ENCODE data around the gene ROR2. TPM values are rescaled to one million over a fixed set of nuclear protein-coding genes. Genes with fewer than 3 reads are reported as not detected.

ROR2 gene
- total and polyA plus RNA-seq, 4 donors: 0.13 to 0.84 (median 0.52) TPM

DNA sequence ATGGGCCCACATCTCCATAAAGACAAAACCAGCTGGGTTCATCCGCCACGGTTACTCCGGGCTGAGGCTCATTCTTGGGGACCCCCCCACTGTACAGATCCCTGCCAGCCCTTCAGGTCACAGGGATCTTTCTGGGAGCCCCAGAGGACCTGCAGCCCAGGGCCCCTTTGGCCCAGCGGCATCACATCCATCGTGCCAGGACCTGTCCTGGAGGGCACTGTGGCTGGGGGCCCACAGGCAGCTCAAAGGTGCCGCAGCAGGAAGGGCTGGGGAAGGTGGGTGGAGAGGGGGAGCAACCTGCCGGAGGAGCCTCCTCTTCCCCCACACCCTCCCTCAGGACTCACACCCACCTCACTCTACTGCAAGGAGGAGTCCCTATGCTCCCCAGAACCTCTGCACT, 252.8 kb downstream of the ROR2 start:
- H3K36me3 ChIP-seq (ENCODE audit: control insufficient read depth in 4 of 4, insufficient read depth in 3 of 4, low read depth in 1 of 4, low read length in 3 of 4): no peaks in the 10 kb centered on the region
- DNase-seq (ENCODE audit: low spot score): no peak
- no peak overlapping the region for H3K9ac ChIP-seq (ENCODE audit: low read depth in 1 of 2, low read length in 2 of 2)
- H3K9me3 ChIP-seq (ENCODE audit: control insufficient read depth in 4 of 4, low read length in 3 of 4): no peaks in the 10 kb centered on the region
- peaks cover 0 to 2% (median 0%) of the 10 kb centered on the region in 4 donors for H3K27me3 ChIP-seq (ENCODE audit: control insufficient read depth in 4 of 4, insufficient read depth in 4 of 4, low read length in 3 of 4)
- no peak overlapping the region for H3K27ac ChIP-seq (ENCODE audit: low read depth in 1 of 2, low read length in 2 of 2)
- TF ChIP-seq NR2F2 (IDR thresholded peaks at IDR 0.05) (no peak), FOXA1 (IDR thresholded peaks at IDR 0.05) (no peak), HNF4G (IDR thresholded peaks at IDR 0.05) (no peak), FOXA2 (IDR thresholded peaks at IDR 0.05) (no peak), RXRA (IDR thresholded peaks at IDR 0.05) (no peak), JUND (IDR thresholded peaks at IDR 0.05) (no peak), GABPA (IDR thresholded peaks at IDR 0.05 in 1 of 2, conservative IDR thresholded peaks at IDR 0.05 in 1 of 2) (no peak), EGR1 (IDR thresholded peaks at IDR 0.05; ENCODE audit: low read depth in 2 of 2) (no peak), TAF1 (conservative IDR thresholded peaks at IDR 0.05) (no peak), SP1 (IDR thresholded peaks at IDR 0.05) (no peak), YY1 (IDR thresholded peaks at IDR 0.05) (no peak), RAD21 (IDR thresholded peaks at IDR 0.05) (no peak), HNF4A (conservative IDR thresholded peaks at IDR 0.05) (no peak)
- TF ChIP-seq, protein P1, sequence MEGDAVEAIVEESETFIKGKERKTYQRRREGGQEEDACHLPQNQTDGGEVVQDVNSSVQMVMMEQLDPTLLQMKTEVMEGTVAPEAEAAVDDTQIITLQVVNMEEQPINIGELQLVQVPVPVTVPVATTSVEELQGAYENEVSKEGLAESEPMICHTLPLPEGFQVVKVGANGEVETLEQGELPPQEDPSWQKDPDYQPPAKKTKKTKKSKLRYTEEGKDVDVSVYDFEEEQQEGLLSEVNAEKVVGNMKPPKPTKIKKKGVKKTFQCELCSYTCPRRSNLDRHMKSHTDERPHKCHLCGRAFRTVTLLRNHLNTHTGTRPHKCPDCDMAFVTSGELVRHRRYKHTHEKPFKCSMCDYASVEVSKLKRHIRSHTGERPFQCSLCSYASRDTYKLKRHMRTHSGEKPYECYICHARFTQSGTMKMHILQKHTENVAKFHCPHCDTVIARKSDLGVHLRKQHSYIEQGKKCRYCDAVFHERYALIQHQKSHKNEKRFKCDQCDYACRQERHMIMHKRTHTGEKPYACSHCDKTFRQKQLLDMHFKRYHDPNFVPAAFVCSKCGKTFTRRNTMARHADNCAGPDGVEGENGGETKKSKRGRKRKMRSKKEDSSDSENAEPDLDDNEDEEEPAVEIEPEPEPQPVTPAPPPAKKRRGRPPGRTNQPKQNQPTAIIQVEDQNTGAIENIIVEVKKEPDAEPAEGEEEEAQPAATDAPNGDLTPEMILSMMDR (IDR thresholded peaks at IDR 0.05; ENCODE audit: low read depth, low read length, missing input control): no peak
- TF ChIP-seq, protein P2, sequence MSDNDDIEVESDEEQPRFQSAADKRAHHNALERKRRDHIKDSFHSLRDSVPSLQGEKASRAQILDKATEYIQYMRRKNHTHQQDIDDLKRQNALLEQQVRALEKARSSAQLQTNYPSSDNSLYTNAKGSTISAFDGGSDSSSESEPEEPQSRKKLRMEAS (IDR thresholded peaks at IDR 0.05): no peak
- TF ChIP-seq, protein P3, sequence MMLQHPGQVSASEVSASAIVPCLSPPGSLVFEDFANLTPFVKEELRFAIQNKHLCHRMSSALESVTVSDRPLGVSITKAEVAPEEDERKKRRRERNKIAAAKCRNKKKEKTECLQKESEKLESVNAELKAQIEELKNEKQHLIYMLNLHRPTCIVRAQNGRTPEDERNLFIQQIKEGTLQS (IDR thresholded peaks at IDR 0.05): no peak
- TF ChIP-seq, protein P4, sequence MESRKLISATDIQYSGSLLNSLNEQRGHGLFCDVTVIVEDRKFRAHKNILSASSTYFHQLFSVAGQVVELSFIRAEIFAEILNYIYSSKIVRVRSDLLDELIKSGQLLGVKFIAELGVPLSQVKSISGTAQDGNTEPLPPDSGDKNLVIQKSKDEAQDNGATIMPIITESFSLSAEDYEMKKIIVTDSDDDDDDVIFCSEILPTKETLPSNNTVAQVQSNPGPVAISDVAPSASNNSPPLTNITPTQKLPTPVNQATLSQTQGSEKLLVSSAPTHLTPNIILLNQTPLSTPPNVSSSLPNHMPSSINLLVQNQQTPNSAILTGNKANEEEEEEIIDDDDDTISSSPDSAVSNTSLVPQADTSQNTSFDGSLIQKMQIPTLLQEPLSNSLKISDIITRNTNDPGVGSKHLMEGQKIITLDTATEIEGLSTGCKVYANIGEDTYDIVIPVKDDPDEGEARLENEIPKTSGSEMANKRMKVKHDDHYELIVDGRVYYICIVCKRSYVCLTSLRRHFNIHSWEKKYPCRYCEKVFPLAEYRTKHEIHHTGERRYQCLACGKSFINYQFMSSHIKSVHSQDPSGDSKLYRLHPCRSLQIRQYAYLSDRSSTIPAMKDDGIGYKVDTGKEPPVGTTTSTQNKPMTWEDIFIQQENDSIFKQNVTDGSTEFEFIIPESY (IDR thresholded peaks at IDR 0.05): no peak
- TF ChIP-seq, protein P5, sequence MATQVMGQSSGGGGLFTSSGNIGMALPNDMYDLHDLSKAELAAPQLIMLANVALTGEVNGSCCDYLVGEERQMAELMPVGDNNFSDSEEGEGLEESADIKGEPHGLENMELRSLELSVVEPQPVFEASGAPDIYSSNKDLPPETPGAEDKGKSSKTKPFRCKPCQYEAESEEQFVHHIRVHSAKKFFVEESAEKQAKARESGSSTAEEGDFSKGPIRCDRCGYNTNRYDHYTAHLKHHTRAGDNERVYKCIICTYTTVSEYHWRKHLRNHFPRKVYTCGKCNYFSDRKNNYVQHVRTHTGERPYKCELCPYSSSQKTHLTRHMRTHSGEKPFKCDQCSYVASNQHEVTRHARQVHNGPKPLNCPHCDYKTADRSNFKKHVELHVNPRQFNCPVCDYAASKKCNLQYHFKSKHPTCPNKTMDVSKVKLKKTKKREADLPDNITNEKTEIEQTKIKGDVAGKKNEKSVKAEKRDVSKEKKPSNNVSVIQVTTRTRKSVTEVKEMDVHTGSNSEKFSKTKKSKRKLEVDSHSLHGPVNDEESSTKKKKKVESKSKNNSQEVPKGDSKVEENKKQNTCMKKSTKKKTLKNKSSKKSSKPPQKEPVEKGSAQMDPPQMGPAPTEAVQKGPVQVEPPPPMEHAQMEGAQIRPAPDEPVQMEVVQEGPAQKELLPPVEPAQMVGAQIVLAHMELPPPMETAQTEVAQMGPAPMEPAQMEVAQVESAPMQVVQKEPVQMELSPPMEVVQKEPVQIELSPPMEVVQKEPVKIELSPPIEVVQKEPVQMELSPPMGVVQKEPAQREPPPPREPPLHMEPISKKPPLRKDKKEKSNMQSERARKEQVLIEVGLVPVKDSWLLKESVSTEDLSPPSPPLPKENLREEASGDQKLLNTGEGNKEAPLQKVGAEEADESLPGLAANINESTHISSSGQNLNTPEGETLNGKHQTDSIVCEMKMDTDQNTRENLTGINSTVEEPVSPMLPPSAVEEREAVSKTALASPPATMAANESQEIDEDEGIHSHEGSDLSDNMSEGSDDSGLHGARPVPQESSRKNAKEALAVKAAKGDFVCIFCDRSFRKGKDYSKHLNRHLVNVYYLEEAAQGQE (IDR thresholded peaks at IDR 0.05): no peak
- H3K4me3 ChIP-seq (ENCODE audit: low read depth in 1 of 3, low read length in 3 of 3): no peak overlapping the region
- H3K4me1 ChIP-seq (ENCODE audit: control insufficient read depth in 4 of 4, insufficient read depth in 4 of 4, low read length in 3 of 4): no peaks in the 10 kb centered on the region
- WGBS: 95% methylated on average over 7 of the region's 7 CpGs

All from liver (tissue), 9 donors.